PC-3 (cell line): ENCODE data around the gene ABCG1. TPM values are rescaled to one million over a fixed set of nuclear protein-coding genes. Genes with fewer than 3 reads are reported as not detected.

Experiments
- ATAC-seq: fragments of 200-7000 bp; cut with Tn5 transposase; 2 replicates; pipeline ENCODE4 v1.9.1; 2020; ENCODE audit warnings: mild to moderate bottlenecking, moderate library complexity
- BruUV-seq: library from RNA; stranded (reverse); fragments of 400-500 nt; replicated peaks from 2 replicates; lab custom pipeline; 2021; lab: Mats Ljungman, UMichigan
- CTCF ChIA-PET: fragments of 300-600 bp; sonication (Branson Sonifier 250); formaldehyde crosslinking; loops from one replicate; lab custom pipeline; 2022; ENCODE audit warnings: antibody characterized with exemption; lab: Charles Lee
- POLR2A ChIA-PET: fragments of 300-600 bp; sonication (Branson Sonifier 250); formaldehyde crosslinking; loops from one replicate; lab custom pipeline; 2022; ENCODE audit warnings: antibody characterized with exemption; ENCODE audit not compliant: unreplicated experiment; lab: Charles Lee
- DNase-seq: peaks from one replicate; pipeline ENCODE4 v3.0.0-alpha.2; 2015
- H2AFZ ChIP-seq: fragments of 300-600 bp; sonication (generic); 2 replicates; pipeline ENCODE4 v1.6.0; 2016; ENCODE audit warnings: antibody characterized with exemption, low read length
- H3F3A ChIP-seq: fragments of 300-600 bp; sonication (generic); one replicate; pipeline ENCODE4 v1.6.0; 2017; ENCODE audit warnings: antibody characterized with exemption, low read length, control low read depth, mild to moderate bottlenecking; ENCODE audit not compliant: unreplicated experiment
- H3K27ac ChIP-seq: fragments of 300-600 bp; sonication (generic); 2 replicates; pipeline ENCODE4 v1.5.1; 2016; ENCODE audit warnings: mild to moderate bottlenecking, low read length
- H3K27me3 ChIP-seq: fragments of 300-600 bp; sonication (generic); 2 replicates; pipeline ENCODE4 v1.6.1; 2016; ENCODE audit warnings: low read length, mixed read lengths
- H3K36me3 ChIP-seq: fragments of 300-600 bp; sonication (generic); 2 replicates; pipeline ENCODE4 v1.6.1; 2016; ENCODE audit warnings: low read depth, mixed run types, low read length, mixed read lengths
- H3K4me1 ChIP-seq: fragments of 300-600 bp; sonication (generic); 2 replicates; pipeline ENCODE4 v1.5.1; 2016; ENCODE audit warnings: low read length; ENCODE audit not compliant: insufficient read depth
- H3K4me2 ChIP-seq: fragments of 300-600 bp; sonication (generic); 2 replicates; pipeline ENCODE4 v1.6.0; 2016; ENCODE audit warnings: low read length
- H3K4me3 ChIP-seq: fragments of 300-600 bp; sonication (generic); 2 replicates; pipeline ENCODE4 v1.5.1; 2016; ENCODE audit warnings: mild to moderate bottlenecking, low read length, mixed read lengths
- H3K79me2 ChIP-seq: fragments of 300-600 bp; sonication (generic); 2 replicates; pipeline ENCODE4 v1.6.1; 2017; ENCODE audit warnings: low read length, mixed read lengths
- H3K9ac ChIP-seq: fragments of 300-600 bp; sonication (generic); 2 replicates; pipeline ENCODE4 v1.6.0; 2016; ENCODE audit warnings: mild to moderate bottlenecking, low read length
- H3K9me2 ChIP-seq: fragments of 300-600 bp; sonication (generic); replicated peaks from 2 replicates; pipeline ENCODE4 v1.6.1; 2016; ENCODE audit warnings: mixed run types, low read length, mixed read lengths
- H3K9me3 ChIP-seq: fragments of 300-600 bp; sonication (generic); 2 replicates; pipeline ENCODE4 v1.6.1; 2016; ENCODE audit warnings: low read length, mixed read lengths
- H4K20me1 ChIP-seq: fragments of 300-600 bp; sonication (generic); 2 replicates; pipeline ENCODE4 v1.6.1; 2016; ENCODE audit warnings: low read length, mixed read lengths
- CTCF ChIP-seq: fragments of 300-600 bp; sonication (generic); conservative IDR thresholded peaks from 2 replicates; pipeline ENCODE4 v1.5.1; 2017; ENCODE audit warnings: antibody characterized with exemption, low read depth, mild to moderate bottlenecking, low read length
- EZH2 ChIP-seq: fragments of 300-600 bp; sonication (generic); IDR thresholded peaks from one replicate; pipeline ENCODE4 v1.6.1; 2017; ENCODE audit warnings: antibody characterized with exemption, mild to moderate bottlenecking, low read length; ENCODE audit not compliant: unreplicated experiment
- EZH2phosphoT487 ChIP-seq: fragments of 300-600 bp; sonication (generic); IDR thresholded peaks from 2 replicates; pipeline ENCODE4 v1.6.1; 2018; ENCODE audit warnings: mild to moderate bottlenecking, antibody characterized with exemption, low read length, borderline replicate concordance
- intact Hi-C: fragments of 100-400 bp; cut with micrococcal nuclease; formaldehyde crosslinking; loops from 2 replicates; pipeline ENCODE4 v1.9.0; 2023
- total RNA-seq: library from RNA; depleted of rRNA; stranded (reverse); fragments of >200 nt; gene quantifications from 2 replicates; pipeline ENCODE4 v1.2.3, GENCODE V29; 2014

ABCG1 gene
- total RNA-seq, 1 experiment from 2014 or later: 0.66 TPM

- CTCF ChIA-PET: no interaction called here
- POLR2A ChIA-PET: no interaction called here
Observed at GRCh38 chr21:42250422-42251403, 31.8 kb downstream of the ABCG1 start.

GRCh38 chr21:42251654-42252324, 32.8 kb downstream of the ABCG1 start:
- H3K4me2 ChIP-seq: no peak overlapping the region
- DNase-seq (no peak), ATAC-seq (no peak)
- CTCF ChIA-PET: no interaction called here
- no peaks in the 10 kb centered on the region for H3K79me2 ChIP-seq
- peaks cover 2% of the 10 kb centered on the region; the same call in 1 of the 2 replicates for H3K27me3 ChIP-seq
- BruUV-seq: no TSS peak
- H3K9ac ChIP-seq: no peak overlapping the region
- H3K9me3 ChIP-seq: no peaks in the 10 kb centered on the region
- POLR2A ChIA-PET: no interaction called here
- no peak overlapping the region for H2AFZ ChIP-seq
- intact Hi-C loops: no loop called here
- H3K9me2 ChIP-seq: no peaks in the 10 kb centered on the region
- no peaks in the 10 kb centered on the region for H3K4me1 ChIP-seq
- H3K27ac ChIP-seq: no peak overlapping the region
- H4K20me1 ChIP-seq: no peaks in the 10 kb centered on the region
- H3K4me3 ChIP-seq: no peak overlapping the region
- TF ChIP-seq CTCF (no peak), EZH2phosphoT487 (no peak), EZH2 (no peak)
- no peaks in the 10 kb centered on the region for H3K36me3 ChIP-seq
- no peaks in the 10 kb centered on the region for H3F3A ChIP-seq

More at GRCh38 chr21:42250422-42251403, 31.8 kb downstream of the ABCG1 start:
- no peaks in the 10 kb centered on the region for H3K79me2 ChIP-seq
- DNase-seq (no peak), ATAC-seq (no peak)
- H3K9ac ChIP-seq: no peak overlapping the region
- TF ChIP-seq CTCF (no peak), EZH2 (no peak), EZH2phosphoT487 (no peak)
- no peak overlapping the region for H3K4me2 ChIP-seq
- no peak overlapping the region for H2AFZ ChIP-seq
- H3K9me2 ChIP-seq: no peaks in the 10 kb centered on the region
- no peaks in the 10 kb centered on the region for H3F3A ChIP-seq
- H3K4me3 ChIP-seq: no peak overlapping the region
- H3K27ac ChIP-seq: no peak overlapping the region
- H3K27me3 ChIP-seq: peaks cover 9% of the 10 kb centered on the region; the same call in 1 of the 2 replicates
- H3K4me1 ChIP-seq: no peaks in the 10 kb centered on the region
- BruUV-seq: no TSS peak
- H4K20me1 ChIP-seq: no peaks in the 10 kb centered on the region
- H3K9me3 ChIP-seq: no peaks in the 10 kb centered on the region
- intact Hi-C loops: no loop called here
- no peaks in the 10 kb centered on the region for H3K36me3 ChIP-seq
